ENCODE data around the gene ATP2B2.

DNA sequence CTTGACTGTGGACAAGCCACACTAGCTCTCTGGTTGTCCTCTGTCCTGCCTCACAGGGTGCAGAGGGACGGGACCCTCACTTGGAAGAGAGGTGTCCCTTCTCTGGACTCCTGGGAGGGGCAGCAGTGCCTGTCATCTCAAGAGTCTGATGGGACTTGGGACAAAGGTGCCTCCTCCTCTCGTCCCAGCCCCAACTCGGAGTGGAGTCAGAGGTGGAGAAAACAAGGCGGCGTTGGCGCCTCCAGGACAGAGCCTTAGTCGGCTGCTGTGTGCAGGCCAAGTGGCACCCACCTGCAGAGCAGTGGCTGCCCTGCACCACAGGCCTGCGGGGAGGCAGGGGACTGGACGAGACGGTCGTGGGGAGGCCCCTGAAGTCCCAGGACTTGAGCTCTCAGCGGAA is 175.1 kb downstream of the ATP2B2 start:
- no peak for TF ChIP-seq EP300 (IDR thresholded peaks at IDR 0.05; ENCODE audit: low read depth)
- TF ChIP-seq, protein P1, sequence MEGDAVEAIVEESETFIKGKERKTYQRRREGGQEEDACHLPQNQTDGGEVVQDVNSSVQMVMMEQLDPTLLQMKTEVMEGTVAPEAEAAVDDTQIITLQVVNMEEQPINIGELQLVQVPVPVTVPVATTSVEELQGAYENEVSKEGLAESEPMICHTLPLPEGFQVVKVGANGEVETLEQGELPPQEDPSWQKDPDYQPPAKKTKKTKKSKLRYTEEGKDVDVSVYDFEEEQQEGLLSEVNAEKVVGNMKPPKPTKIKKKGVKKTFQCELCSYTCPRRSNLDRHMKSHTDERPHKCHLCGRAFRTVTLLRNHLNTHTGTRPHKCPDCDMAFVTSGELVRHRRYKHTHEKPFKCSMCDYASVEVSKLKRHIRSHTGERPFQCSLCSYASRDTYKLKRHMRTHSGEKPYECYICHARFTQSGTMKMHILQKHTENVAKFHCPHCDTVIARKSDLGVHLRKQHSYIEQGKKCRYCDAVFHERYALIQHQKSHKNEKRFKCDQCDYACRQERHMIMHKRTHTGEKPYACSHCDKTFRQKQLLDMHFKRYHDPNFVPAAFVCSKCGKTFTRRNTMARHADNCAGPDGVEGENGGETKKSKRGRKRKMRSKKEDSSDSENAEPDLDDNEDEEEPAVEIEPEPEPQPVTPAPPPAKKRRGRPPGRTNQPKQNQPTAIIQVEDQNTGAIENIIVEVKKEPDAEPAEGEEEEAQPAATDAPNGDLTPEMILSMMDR (IDR thresholded peaks at IDR 0.05) = no peak
- no peak for TF ChIP-seq POLR2A (IDR thresholded peaks at IDR 0.05)
- TF ChIP-seq POLR2AphosphoS5 (IDR thresholded peaks at IDR 0.05) = no peak

Data from transverse colon (tissue), 4 donors.